ENCODE data around the gene CACNG4. TPM values are rescaled to one million over a fixed set of nuclear protein-coding genes. Genes with fewer than 3 reads are reported as not detected.

Gene CACNG4
- total RNA-seq, 1 donor from 2014 or later = 0.74 TPM

- Histone ChIP-seq H3K9me3 (no peaks in the 10 kb centered on the region), H3K4me3 (no peak overlapping the region), H3K36me3 (no peaks in the 10 kb centered on the region), H3K27me3 (no peaks in the 10 kb centered on the region), H3K27ac (no peak overlapping the region), H3K4me1 (no peaks in the 10 kb centered on the region)
- TF ChIP-seq POLR2A (IDR thresholded peaks at IDR 0.05) (no peak), CTCF (IDR thresholded peaks at IDR 0.05) (no peak), POLR2AphosphoS5 (IDR thresholded peaks at IDR 0.05; ENCODE audit: insufficient read depth in 1 of 2, low read depth in 1 of 2) (no peak)
- DNase-seq (ENCODE audit: extremely low spot score in 2 of 2) = no peak
- intact Hi-C loops (cut with DNase I) = no loop called here
These were observed 44.1 kb upstream of the CACNG4 start for GRCh38 chr17:66920435-66920834.

GRCh38 chr17:66920950-66921349 is 43.6 kb upstream of the CACNG4 start:
- Histone ChIP-seq H3K27ac (no peak overlapping the region), H3K4me1 (no peaks in the 10 kb centered on the region), H3K27me3 (no peaks in the 10 kb centered on the region), H3K9me3 (no peaks in the 10 kb centered on the region), H3K36me3 (no peaks in the 10 kb centered on the region), H3K4me3 (no peak overlapping the region)
- DNase-seq (ENCODE audit: extremely low spot score in 2 of 2) = no peak
- no peak for TF ChIP-seq POLR2A (IDR thresholded peaks at IDR 0.05)
- no peak for TF ChIP-seq CTCF (IDR thresholded peaks at IDR 0.05)
- TF ChIP-seq POLR2AphosphoS5 (IDR thresholded peaks at IDR 0.05; ENCODE audit: insufficient read depth in 1 of 2, low read depth in 1 of 2) = no peak
- intact Hi-C loops (cut with DNase I) = no loop called here

GRCh38 chr17:66923886-66924285 is 40.6 kb upstream of the CACNG4 start:
- Histone ChIP-seq H3K4me1 (no peaks in the 10 kb centered on the region), H3K27ac (no peak overlapping the region), H3K27me3 (no peaks in the 10 kb centered on the region), H3K4me3 (no peak overlapping the region), H3K36me3 (no peaks in the 10 kb centered on the region), H3K9me3 (no peaks in the 10 kb centered on the region)
- no peak for TF ChIP-seq CTCF (IDR thresholded peaks at IDR 0.05)
- TF ChIP-seq POLR2AphosphoS5 (IDR thresholded peaks at IDR 0.05; ENCODE audit: insufficient read depth in 1 of 2, low read depth in 1 of 2) = no peak
- no peak for TF ChIP-seq POLR2A (IDR thresholded peaks at IDR 0.05)
- DNase-seq (ENCODE audit: extremely low spot score in 2 of 2) = no peak
- intact Hi-C loops (cut with DNase I) = no loop called here

- Histone ChIP-seq H3K9me3 (no peaks in the 10 kb centered on the region), H3K27ac (no peak overlapping the region), H3K4me3 (no peak overlapping the region), H3K27me3 (no peaks in the 10 kb centered on the region), H3K36me3 (no peaks in the 10 kb centered on the region), H3K4me1 (no peaks in the 10 kb centered on the region)
- intact Hi-C loops (cut with DNase I) = no loop called here
- DNase-seq (ENCODE audit: extremely low spot score in 2 of 2) = no peak
- TF ChIP-seq POLR2AphosphoS5 (IDR thresholded peaks at IDR 0.05; ENCODE audit: insufficient read depth in 1 of 2, low read depth in 1 of 2) (no peak), CTCF (IDR thresholded peaks at IDR 0.05) (no peak), POLR2A (IDR thresholded peaks at IDR 0.05) (no peak)
These were observed 38.6 kb upstream of the CACNG4 start for GRCh38 chr17:66925811-66926500.

GRCh38 chr17:66928949-66929348 is 35.6 kb upstream of the CACNG4 start:
- H3K27me3 ChIP-seq = no peaks in the 10 kb centered on the region
- no peak overlapping the region for H3K27ac ChIP-seq
- H3K4me3 ChIP-seq = no peak overlapping the region
- no peaks in the 10 kb centered on the region for H3K9me3 ChIP-seq
- no peak for DNase-seq (ENCODE audit: extremely low spot score in 2 of 2)
- no peaks in the 10 kb centered on the region for H3K36me3 ChIP-seq
- intact Hi-C loops (cut with DNase I) = no loop called here
- TF ChIP-seq POLR2A (IDR thresholded peaks at IDR 0.05) = no peak
- no peak for TF ChIP-seq CTCF (IDR thresholded peaks at IDR 0.05)
- no peak for TF ChIP-seq POLR2AphosphoS5 (IDR thresholded peaks at IDR 0.05; ENCODE audit: insufficient read depth in 1 of 2, low read depth in 1 of 2)
- H3K4me1 ChIP-seq = no peaks in the 10 kb centered on the region

Measured in vagina (tissue), 2 donors.